Esophagus mucosa (tissue), 1 donor: Measurements from ENCODE around the gene ELK3. TPM values are rescaled to one million over a fixed set of nuclear protein-coding genes. Genes with fewer than 3 reads are reported as not detected.

Experiments
- ATAC-seq: fragments of 200-7000 bp; cut with Tn5 transposase; one replicate; pipeline ENCODE4 v1.9.1; 2020
- total RNA-seq: library from RNA; stranded (reverse); gene quantifications from one replicate; pipeline ENCODE4 v1.2.4, GENCODE V29; 2023
- donor health status: DM: yes; HTN: yes; CAD: no.

Gene ELK3
- total RNA-seq, 1 donor from 2014 or later = 45.4 TPM

DNA sequence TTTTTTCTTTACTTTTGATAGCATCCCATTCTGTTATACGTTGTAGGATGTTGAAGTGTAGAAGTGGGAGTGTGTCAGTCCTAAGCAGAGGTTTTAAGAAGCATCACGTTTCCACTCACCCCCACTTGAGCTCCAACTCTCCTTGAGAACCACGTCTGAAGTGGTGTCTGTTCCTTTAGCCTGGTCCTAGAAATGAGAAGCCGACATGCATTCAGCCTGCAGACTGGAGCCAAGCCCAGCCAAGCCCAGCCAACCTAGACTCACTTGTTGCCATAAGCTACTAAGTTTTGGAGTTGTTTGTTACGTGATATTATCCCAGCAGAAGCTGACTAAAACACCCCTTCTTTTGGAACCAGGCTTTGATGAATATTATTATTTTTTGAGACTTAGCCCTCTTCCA, 4.4 kb upstream of the ELK3 start:
- no peak for ATAC-seq

DNA sequence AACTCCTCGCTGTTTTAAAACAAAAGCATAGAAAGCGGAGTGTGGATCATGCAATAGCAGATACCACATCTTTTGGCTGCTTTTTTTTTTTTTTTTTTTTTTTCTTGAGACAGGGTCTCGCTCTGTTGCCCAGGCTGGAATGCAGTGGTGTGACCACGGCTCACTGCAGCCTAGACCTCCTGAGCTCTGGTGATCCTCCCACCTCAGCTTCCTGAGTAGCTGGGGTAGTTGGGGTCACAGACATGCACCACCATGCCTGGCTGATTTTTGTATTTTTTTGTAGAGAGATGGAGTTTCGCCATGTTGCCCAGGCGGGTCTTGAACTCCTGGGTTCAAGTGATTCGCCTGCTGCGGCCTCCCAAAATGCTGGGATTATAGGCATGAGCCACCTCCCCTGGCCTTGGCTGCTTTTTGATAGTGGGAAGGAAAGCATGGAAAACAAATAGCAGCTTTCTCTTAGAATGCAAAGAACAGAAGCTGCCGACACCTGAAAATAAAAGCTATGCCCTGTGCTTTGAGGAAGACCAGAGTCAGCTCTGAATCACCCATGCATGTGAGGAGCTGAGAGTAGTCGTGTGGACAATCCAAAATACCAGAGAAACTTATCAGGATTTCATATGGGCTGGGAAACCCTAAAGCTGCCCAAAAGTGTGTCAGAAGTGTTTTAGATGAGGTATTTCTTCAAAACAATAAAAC, 3.6 kb upstream of the ELK3 start:
- no peak for ATAC-seq

DNA sequence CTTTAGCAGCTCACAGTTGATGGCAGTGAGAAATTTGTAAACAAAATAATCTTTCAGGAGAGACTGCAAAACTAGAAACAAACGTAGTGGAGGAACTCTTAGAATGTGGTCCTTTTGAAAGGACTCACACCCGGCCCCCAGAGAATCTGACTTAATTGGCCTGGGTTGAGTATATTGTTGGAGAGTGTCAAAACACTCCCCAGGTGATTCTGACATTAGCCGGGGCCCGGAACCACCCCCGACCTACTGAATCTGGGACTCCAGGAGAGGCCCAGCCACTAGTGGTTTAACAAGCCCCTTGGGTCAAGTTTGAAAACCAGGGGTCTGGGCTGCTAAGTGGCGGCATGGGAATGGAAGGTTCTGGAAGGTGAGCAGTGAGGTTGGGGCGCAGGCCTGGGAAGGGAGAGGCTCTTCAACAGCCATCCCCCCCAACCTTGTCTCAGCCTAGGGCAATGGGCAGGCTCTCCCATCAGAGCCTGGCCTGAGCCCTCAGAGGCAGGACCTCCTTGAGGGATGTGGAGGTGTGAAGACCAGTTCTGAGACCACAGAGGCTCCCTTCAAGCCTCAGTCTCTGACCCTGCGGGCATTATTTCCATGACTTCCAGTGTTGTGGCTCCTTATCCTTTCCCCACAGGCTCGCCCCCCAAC, 1.1 kb upstream of the ELK3 start:
- ATAC-seq = no peak

DNA sequence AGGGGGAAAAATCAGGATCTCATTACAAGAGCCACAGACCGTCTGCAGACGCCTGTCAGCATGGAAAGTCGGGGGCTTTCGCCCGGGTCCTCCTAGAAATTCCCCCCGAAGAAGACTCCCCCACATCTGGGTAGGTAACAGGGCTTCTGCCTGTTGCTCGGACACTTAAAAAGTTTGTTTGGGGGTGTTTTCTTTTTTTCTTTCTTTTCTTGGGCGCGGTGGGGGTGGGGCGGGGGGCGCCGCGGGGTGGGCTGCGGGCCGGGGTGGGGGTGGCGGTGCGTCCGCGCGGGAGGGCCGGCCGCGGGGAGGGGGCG, 358 bp downstream of the ELK3 start:
- ATAC-seq = no peak

DNA sequence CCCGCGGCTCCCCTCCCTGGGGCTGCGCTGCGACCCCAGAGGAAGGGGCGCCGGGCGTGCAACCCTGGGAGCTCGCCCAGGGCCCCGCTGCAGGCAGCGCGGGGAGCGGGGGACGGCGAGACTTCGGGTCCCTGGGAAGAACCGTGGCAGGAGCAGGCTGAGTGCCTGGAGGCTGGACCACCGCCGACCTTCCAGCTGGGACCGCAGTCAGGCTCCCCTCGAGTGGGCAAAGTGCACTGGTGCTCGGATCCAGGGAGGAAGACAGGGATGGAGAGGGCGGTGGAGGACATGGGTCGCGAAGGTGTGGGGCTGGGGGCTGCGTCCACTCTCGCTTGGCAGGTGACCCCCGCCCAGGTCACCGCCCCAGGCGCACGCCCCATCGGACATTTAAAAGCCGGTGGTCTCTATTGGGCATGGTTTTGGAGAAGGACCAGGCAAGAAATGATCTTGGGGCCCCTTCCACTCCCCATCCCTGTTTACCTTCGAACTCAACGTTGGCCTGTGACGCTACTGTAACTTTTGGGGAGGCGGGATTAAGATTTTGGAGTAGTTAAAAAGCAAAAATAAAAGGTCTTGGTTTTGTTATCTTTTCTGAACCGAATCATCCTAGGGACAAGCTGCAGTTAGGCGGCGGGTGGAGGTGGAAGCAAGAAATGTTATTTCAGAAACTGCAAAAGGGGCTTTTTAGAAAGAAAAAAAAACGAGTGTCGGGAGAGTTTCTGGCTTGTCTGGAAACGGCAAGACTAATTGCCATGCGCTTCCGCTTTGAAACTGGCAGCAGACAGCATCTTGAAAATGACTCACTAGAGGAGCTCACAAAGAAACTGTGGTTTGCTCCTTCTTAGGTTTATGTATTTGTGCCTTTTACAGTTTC, 1.0 kb downstream of the ELK3 start:
- ATAC-seq = peak; percentile 29

DNA sequence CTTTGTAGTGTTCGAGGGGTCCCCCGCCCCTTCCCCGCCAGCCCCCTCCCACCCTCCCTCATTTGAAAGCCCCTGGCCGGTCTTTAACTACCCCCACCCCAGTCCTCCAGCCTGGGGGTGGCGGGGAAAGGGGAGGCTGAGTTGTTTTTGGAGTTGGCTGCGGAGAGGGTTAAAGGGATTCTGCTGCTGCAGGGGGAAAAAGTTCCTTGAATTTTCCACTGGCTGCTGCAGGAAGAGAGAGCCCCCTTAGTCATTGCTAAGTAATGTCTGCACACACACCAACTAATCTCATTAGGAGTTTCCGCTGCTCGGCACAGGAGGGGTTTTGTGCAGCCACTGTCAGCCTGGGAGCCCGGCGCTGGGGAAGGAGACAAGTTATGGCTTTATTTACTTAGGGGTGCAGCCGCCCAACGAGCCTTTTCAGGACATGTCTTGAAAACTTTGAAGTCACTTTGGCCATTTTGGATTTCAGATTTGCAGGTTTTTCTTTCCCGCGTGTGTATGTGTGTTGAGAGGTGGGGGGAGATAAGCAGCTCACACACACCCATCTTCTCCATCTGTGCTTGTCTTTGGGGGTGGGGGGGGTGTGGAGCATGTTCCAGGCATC, 1.8 kb downstream of the ELK3 start:
- ATAC-seq = peak; percentile 5

DNA sequence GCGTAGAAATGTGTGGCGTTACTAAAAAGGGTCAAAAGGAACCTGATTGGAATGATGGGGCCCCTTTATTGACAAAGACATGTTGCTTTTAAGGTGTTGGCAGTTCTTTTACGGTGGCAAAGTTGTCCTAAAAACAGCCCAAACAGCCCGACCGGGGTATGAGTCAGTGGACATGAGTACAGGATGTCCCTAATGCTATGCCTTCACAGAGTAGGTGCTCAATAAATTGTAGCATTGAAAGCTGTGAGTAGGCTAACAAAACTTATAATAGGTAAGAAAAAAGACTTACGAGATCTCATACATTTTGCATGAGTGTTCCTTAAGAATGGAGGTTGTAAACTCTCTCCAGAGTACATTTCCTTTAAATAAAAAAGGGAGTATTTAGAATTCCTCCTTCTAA, 2.6 kb downstream of the ELK3 start:
- peak; percentile 63 for ATAC-seq

DNA sequence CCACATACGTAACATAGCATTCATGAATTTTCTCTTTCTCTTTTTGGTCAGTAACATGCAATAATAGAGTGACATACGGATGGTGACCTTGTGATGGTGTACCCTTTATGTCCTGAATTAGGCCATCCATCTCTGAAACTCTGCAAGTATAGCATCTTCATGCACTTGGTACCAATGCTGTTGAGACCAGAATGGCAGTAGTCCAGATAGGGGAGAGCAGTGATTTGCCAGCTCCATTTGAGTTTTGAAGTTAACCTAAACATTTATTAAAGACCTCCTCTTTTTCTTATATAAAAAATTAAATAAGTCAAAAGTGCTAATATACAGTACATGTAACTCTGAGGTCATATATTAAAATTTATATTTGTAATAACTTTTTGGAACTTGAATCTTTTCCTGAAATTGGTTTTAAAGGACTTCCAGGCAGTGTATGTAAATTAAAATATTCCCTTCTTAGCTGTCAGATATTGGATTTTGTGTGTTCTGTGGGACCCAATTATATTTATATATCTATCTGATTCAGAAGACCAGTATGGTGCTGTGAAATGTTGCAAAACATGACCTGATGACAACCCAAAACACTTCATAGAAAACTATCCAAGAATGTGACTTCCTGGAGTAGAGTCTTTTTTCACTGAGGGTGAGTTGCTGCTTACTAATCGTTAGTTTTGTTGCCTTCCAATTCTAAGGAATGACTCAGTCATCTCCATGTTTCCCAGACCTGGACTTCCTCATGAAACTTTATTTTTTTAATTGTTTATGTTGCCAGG, 3.5 kb downstream of the ELK3 start:
- peak; percentile 62 for ATAC-seq

DNA sequence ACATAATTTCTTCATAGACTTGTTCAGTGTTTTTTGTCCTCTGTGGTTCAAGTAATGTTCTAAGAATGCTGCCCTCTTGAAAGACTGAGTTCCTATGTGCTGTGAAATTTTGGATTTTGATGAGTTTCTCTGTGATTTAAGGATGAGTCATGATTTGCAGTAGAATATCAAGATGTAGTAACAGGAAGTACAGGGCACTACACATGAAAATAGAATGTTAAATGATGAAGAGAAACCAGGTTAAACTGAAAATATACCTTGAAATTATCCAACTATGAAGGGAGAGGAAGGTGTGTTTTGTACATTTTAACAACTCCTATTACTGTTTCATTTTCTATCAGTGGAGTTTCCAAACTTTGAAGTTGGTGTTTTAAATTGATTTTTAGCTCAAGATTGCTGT, 4.8 kb downstream of the ELK3 start:
- ATAC-seq = peak; percentile 37

DNA sequence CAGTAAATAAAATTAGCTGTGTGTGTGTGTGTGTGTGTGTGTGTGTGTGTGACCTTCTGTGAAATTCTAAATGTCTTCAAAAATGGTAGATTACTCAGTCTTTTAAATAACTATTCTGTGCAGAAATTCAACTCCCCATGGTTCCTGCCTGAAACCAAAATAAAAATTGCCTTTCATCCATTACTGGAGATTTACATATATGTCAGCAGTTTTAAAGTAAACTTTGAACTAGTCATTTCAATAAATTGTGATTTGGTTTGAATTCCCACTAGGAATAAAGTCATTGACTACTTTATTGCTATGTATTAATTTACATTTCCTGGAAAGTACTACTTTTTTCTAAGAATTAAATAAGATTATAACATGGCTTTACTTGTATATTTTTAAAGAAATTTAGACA, 5.3 kb downstream of the ELK3 start:
- ATAC-seq = no peak

DNA sequence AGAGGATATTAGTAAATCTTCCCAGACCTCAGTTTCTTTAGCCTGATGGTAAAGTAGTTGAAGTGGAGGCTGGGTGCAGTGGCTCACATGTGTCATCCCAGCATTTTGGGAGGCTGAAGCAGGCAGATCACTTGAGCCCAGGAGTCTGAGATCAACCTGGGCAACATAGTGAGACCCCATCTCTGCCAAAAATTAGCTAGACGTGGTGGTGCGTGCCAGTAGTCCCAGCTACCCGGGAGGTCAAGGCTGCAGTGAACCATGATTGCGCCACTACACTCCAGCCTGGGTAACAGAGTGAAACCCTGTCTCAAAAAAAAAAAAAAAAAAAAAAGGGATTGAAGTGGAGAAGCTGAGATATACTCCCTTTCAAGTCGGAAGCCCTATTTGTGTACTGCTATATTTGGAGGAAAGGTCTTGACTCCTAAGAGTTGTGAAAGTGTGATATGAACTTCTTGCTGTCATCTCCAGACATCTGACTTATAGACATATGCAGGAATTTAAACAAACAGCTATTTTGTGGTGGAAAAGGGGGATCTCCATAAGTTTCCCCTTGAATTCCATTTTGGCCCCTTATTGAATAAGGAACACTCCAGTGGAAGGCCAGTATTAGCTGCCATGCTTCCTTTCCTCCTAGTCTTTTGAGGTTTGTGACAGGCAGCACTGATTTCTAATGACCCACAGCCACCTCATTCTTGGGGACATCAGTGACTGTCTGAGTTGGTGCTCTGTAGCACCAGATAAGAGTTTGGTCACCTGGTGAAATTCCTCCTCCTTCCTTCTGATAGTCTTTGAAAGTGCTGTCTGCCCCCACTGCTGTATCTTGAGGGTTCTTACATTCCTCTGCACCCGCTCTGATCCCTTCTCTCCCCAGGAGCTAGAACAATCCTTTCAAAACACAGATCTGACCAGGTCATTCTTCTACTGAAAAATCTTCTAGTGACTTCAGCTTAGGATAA, 7.4 kb downstream of the ELK3 start:
- no peak for ATAC-seq

DNA sequence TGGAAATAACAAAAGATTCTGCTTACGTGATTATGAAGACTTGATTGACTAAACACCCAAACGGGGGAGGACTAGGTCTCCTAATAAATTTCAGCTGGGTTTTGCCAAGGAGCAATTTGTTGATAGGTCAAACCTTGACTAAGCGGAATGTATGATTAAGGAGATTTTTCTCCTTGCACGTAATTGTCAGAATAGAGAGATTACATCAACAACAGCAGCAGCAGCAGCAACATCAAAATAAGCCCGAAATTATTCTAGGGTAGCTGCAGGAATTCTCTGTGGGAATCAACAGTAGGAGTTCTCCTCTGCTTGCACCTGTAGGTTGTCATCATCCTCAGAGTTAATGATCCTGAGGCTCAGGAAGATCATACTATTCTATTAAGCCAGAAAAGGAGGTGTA, 10.2 kb downstream of the ELK3 start:
- no peak for ATAC-seq

DNA sequence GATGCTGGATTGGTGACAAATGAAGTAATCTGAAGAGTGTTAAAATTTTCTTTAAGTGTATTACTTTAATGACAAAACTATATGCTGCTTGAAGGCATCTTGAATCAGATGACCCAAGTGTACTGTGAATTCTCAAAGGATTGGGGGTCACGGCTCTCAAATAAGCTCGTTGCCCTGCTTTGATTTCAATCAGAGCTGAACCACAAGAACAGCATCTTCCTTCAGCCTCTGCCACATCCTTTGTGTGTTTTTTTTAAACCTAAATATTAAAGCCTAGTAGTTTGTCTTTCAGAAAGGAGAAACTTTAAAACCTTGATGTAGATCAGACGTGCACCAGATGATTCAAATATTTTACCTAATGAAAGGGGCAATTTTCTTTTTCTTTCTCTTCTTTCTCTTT, 11.7 kb downstream of the ELK3 start:
- no peak for ATAC-seq

DNA sequence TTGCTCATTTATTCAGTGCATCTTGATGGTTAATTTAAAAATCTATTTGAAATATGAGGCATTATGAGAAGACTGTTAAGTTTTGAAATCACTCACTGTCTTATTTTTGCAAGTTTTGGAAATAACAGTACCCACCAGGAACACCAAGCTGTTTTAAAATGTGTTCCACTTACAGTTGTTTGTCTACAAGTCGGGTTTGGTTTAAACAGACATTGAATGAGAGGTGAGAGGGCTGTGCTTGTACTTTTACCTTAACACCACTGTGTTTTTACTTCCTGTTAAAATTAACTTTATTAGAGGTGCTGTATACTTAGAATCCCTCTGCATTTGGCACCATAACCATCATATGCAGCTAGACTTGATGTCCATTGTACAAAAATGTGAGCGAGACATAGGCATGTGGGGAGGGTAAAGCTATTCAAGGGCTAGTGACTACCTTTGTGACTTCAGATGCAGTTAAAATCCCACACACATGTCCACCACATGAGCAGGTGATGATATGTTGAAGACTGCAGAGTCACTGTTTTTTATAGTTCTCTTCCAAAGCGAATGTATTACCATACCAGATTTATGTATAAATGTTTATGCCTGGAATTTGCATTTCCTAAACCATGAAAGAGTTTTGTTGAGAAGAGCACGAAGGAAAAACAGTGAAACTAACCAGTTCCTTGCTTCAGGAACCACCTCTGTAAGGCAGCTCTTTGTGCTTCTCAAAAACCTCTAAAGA, 12.9 kb downstream of the ELK3 start:
- no peak for ATAC-seq

DNA sequence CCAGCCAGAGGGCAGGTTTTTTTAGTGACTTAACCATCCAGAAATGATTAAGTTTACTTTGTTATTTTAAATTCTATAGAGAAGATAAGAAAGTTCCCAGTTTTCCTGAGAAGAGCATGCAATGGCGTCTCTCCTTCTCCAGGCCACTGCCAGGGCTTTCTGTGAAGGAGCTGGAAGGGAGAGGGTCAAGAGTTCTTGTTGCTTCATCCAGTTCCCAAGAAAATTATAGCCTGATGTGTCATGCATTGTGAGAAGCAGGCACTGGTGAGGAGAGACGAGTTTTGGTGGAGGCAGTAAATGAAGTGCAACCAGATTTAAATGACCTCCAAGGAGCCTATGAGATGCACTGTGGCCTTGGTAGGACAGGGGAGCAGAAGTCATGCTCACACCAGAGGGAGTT, 14.2 kb downstream of the ELK3 start:
- ATAC-seq = peak; percentile 10

DNA sequence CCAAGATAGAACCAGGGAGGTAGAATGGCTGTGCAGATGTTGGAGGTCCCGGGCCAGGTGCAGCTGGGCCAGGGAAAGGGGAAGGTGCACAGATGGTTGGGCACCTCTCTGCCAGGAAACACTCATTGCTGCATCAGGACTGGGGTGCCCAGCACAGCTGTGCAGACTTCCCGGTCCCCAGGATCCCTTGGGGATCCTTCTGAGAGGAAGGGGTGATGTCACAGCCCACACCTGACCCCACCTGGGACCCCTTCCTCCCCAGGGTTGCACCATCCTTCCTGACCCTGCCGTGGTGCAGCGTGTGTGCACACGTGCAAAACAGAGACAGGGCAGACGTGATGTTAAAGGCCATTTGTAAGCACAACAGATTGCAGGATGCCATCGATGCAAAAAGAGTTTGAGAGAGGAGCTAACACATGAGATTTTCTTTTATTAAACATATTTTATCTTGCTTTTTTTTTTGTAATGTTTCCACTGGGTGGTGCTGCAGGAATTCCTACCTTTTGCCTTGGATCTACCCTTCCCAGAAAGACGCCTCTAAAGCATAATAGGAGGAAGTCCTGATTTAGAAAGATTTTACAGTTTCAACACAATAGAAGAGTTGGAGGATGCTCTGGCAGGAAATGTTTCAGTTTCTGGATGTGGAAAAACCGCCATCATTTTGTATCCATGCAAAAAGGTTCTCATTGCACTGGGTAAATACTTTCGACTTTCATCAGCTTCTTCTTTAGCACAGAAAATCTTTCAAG, 14.8 kb downstream of the ELK3 start:
- peak; percentile 60 for ATAC-seq

DNA sequence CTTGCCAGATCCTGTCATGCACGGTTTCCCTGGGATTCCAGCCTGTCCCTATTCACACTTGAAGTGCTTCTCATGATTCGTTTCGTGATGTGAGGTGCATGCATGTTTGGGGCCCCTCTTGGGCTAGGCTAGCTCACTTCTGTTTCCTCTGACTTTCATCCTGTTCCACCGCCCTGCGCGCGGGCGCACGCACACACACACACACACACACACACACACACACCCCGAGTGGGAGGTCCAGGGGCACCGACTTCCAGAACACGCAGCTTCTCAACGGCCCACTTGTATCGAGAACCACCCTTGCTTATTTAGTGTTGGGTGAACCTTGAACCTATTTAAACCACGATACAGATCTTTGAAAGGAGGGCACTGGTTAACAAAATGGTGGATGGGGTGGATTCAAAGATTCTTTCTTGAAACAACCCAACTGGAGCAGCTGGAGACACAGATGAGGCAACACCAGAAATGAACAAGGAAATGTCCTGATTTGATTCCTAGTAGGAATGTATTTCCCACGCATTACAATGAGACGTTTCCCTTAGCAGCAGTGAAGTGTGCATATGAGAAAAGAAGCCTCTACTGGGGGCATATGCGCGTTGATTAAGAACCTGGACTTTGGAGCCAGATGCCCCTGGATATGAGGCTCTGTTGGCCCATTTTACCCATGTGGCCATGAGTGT, 16.3 kb downstream of the ELK3 start:
- ATAC-seq = peak; percentile 6

DNA sequence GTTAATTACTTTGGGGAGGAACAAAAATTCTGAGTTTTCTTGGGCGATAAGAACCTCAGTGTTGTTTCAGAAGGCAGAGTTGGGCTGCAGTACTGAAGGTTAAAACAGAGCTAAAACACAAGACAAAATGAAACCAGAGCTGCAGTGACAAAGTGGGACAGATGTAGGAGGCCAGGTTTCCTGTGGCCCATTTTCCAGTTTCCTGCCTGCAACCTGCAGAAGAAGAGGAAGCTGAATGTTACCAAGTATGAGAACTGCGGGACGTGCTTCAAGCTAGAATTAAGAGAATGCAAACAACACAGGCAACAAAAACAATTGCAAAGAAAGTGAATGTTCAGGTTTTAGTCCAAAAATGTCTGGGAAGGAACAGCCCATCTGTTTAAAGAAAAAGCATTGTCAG, 17.8 kb downstream of the ELK3 start:
- no peak for ATAC-seq
